ENCODE results near the gene HGFAC. TPM values are rescaled to one million over a fixed set of nuclear protein-coding genes. Genes with fewer than 3 reads are reported as not detected.

The HGFAC gene
- polyA plus RNA-seq, 1 of the 3 experiments (the other 2 are of a cell fraction) = 0.43 TPM

- no peak for TF ChIP-seq GATA2 (CRISPR knock-in tag; IDR thresholded peaks at IDR 0.05)
- TF ChIP-seq NFIC (IDR thresholded peaks at IDR 0.05; ENCODE audit: borderline replicate concordance) = 0 out of 2 replicates have a peak, but pooled peaks have one; percentile 6
- TF ChIP-seq JUND (IDR thresholded peaks at IDR 0.05) = no peak
- TF ChIP-seq POLR2AphosphoS5 (IDR thresholded peaks at IDR 0.05; ENCODE audit: low read depth, low read length) = peak; percentile 54; the same call in 1 of the 2 replicates
- peak; percentile 61; the same call in 1 of the 2 replicates for TF ChIP-seq TAF1 (IDR thresholded peaks at IDR 0.05; ENCODE audit: borderline replicate concordance, low read depth, low read length)
- TF ChIP-seq, protein P1, sequence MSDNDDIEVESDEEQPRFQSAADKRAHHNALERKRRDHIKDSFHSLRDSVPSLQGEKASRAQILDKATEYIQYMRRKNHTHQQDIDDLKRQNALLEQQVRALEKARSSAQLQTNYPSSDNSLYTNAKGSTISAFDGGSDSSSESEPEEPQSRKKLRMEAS (IDR thresholded peaks at IDR 0.05; ENCODE audit: low read depth) = peak; percentile 97
- no peak for TF ChIP-seq RFX5 (IDR thresholded peaks at IDR 0.05; ENCODE audit: low read length)
- TF ChIP-seq PBX3 (IDR thresholded peaks at IDR 0.05) = no peak
- TF ChIP-seq TEAD4 (IDR thresholded peaks at IDR 0.05; ENCODE audit: borderline replicate concordance, insufficient read depth) = no peak
- TF ChIP-seq, protein P2, sequence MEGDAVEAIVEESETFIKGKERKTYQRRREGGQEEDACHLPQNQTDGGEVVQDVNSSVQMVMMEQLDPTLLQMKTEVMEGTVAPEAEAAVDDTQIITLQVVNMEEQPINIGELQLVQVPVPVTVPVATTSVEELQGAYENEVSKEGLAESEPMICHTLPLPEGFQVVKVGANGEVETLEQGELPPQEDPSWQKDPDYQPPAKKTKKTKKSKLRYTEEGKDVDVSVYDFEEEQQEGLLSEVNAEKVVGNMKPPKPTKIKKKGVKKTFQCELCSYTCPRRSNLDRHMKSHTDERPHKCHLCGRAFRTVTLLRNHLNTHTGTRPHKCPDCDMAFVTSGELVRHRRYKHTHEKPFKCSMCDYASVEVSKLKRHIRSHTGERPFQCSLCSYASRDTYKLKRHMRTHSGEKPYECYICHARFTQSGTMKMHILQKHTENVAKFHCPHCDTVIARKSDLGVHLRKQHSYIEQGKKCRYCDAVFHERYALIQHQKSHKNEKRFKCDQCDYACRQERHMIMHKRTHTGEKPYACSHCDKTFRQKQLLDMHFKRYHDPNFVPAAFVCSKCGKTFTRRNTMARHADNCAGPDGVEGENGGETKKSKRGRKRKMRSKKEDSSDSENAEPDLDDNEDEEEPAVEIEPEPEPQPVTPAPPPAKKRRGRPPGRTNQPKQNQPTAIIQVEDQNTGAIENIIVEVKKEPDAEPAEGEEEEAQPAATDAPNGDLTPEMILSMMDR (IDR thresholded peaks at IDR 0.05) = no peak
- TF ChIP-seq MEF2A (IDR thresholded peaks at IDR 0.05; ENCODE audit: borderline replicate concordance, low read depth) = no peak
- TF ChIP-seq FOSL2 (IDR thresholded peaks at IDR 0.05; ENCODE audit: borderline replicate concordance, low read depth) = peak; percentile 46; the same call in 1 of the 2 replicates
- TF ChIP-seq FOXJ3 (CRISPR knock-in tag; IDR thresholded peaks at IDR 0.05) = no peak
- TF ChIP-seq EZH2phosphoT487 (IDR thresholded peaks at IDR 0.05; ENCODE audit: borderline replicate concordance, low read depth) = no peak
- TF ChIP-seq TCF12 (IDR thresholded peaks at IDR 0.05) = no peak
- Histone ChIP-seq H3K27ac (ENCODE audit: low read depth in 2 of 2, low read length in 1 of 2) (peak overlapping the region; percentile 20 to 61; a peak in 3 of 4 replicates), H3F3A (replicated peaks; ENCODE audit: insufficient read depth) (no peaks in the 10 kb centered on the region), H3K27me3 (ENCODE audit: insufficient read depth) (no peaks in the 10 kb centered on the region), H4K20me1 (ENCODE audit: insufficient read depth) (no peaks in the 10 kb centered on the region), H2AFZ (ENCODE audit: low read depth) (no peak overlapping the region), H3K4me3 (ENCODE audit: low read depth in 2 of 2, low read length in 1 of 2) (no peak overlapping the region), H3K36me3 (replicated peaks in 1 of 2; ENCODE audit: control insufficient read depth in 1 of 2, insufficient read depth in 2 of 2, low read length in 1 of 2) (no peaks in the 10 kb centered on the region), H3K9me3 (no peaks in the 10 kb centered on the region), H3K79me2 (ENCODE audit: insufficient read depth) (no peaks in the 10 kb centered on the region), H3K4me2 (peak overlapping the region; percentile 21), H3K9ac (peak overlapping the region; percentile 46), H3K4me1 (ENCODE audit: control insufficient read depth in 1 of 2, insufficient read depth in 2 of 2, low read depth in 1 of 2, low read length in 1 of 2) (peaks cover 4 to 13% of the 10 kb centered on the region in 2 experiments; a peak in 3 of 4 replicates), H3K9me2 (no peaks in the 10 kb centered on the region)
- 88% methylated on average over 7 of the region's 19 CpGs for WGBS (ENCODE audit: low lambda C conversion rate)
- DNase-seq = no peak
- CTCF ChIA-PET = interaction anchor here (0.7 to 12.3 kb wide), 5 partner anchors 9 to 91 kb away, joined by 3 to 142 read pairs (median 3); no protein-coding TSS in a partner anchor
- POLR2A ChIA-PET = no interaction called here
These were observed 4.8 kb upstream of the HGFAC start for GRCh38 chr4:3436798-3437581.
